Skeletal muscle tissue (tissue), 4 donors: ENCODE results near the gene ADCY9. TPM values are rescaled to one million over a fixed set of nuclear protein-coding genes. Genes with fewer than 3 reads are reported as not detected.
A peak's percentile ranks its signal among the peaks of the same experiment; 100 is the strongest.

ENCODE experiments used
- H3K27ac ChIP-seq: one replicate; pipeline ENCODE4 v1.7.0; 2013; ENCODE audit warnings: mild to moderate bottlenecking, low read depth, low read length, inconsistent platforms
- H3K27me3 ChIP-seq, 3 donors: one replicate each; pipeline ENCODE4 v1.7.0; 2013; ENCODE audit warnings: low read length in 3 of 3; ENCODE audit not compliant: control insufficient read depth in 3 of 3, insufficient read depth in 3 of 3
- H3K36me3 ChIP-seq, 3 donors: one replicate each; pipeline ENCODE4 v1.7.0; 2013; ENCODE audit warnings: low read length in 3 of 3; ENCODE audit not compliant: control insufficient read depth in 3 of 3, insufficient read depth in 3 of 3
- H3K4me1 ChIP-seq, 3 donors: one replicate each; pipeline ENCODE4 v1.7.0; 2013; ENCODE audit warnings: low read length in 3 of 3, mild to moderate bottlenecking in 3 of 3; ENCODE audit not compliant: control insufficient read depth in 3 of 3, insufficient read depth in 3 of 3
- H3K4me3 ChIP-seq, 3 donors: one replicate each; pipeline ENCODE4 v1.7.0; 2013; ENCODE audit warnings: low read length in 3 of 3
- H3K9ac ChIP-seq, 3 donors: one replicate each; pipeline ENCODE4 v1.7.0; 2013; ENCODE audit warnings: low read length in 3 of 3, mild to moderate bottlenecking in 3 of 3, moderate library complexity in 2 of 3, low read depth in 1 of 3
- H3K9me3 ChIP-seq, 3 donors: one replicate each; pipeline ENCODE4 v1.7.0; 2013; ENCODE audit warnings: low read length in 3 of 3; ENCODE audit not compliant: control insufficient read depth in 3 of 3
- total RNA-seq: library from RNA; depleted of rRNA; stranded (reverse); fragments of >200 nt; gene quantifications from one replicate; pipeline ENCODE4 v1.2.3, GENCODE V29; 2014
- donor health status: Osteomylitis.

The ADCY9 gene
- total RNA-seq, 1 donor from 2014 or later, result 8.9 TPM

DNA sequence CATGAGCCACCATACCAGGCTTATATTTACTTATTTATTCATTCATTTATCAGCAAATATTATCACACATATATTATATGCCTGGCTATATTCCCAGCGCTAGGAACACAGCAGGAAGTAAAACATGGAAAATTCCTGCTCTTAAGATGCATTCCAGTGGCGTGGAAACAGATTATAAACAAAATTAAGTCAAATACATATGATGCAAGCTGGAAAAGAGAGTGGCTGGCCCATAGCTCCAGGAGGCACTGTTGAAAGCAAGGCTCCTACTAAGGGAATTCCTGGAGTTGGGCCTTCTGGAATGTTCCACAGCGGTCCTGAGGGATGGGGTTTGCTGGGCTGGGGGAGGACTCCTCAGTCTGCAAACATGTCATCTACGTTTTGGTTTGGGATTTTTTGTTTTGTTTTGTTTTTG, 18.4 kb downstream of the ADCY9 start:
- H3K36me3 ChIP-seq, result no peaks in the 10 kb centered on the region
- H3K9ac ChIP-seq, result no peak overlapping the region
- H3K27me3 ChIP-seq, result no peaks in the 10 kb centered on the region
- peaks cover 38 to 49% (median 46%) of the 10 kb centered on the region in 3 donors for H3K4me1 ChIP-seq
- H3K9me3 ChIP-seq, result no peaks in the 10 kb centered on the region
- no peak overlapping the region for H3K27ac ChIP-seq
- no peak overlapping the region for H3K4me3 ChIP-seq

DNA sequence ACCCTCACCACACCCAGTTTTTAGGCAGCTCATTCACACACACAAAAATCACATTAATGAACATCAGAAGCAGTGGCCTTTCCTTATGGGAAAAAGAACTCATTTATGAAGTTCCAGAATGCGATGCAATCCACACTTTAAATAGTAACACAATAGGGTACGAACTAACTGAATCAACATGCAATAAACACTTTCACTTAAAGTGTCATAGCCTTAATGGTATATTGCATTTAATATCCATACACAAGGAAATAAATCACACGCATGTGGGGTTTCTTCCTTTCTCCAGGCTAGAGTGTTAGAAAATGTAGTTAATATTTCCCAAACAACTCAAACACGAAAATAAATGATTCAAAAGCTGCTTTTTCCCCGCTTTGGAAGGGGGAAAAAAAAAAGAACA, 19.7 kb downstream of the ADCY9 start:
- Histone ChIP-seq H3K36me3 (no peaks in the 10 kb centered on the region), H3K27ac (peak overlapping the region; percentile 89), H3K9me3 (no peaks in the 10 kb centered on the region), H3K9ac (peak overlapping the region in 2 of 3 donors; percentile 57 to 66), H3K4me3 (no peak overlapping the region), H3K27me3 (no peaks in the 10 kb centered on the region), H3K4me1 (peaks cover 44 to 52% (median 50%) of the 10 kb centered on the region in 3 donors)

DNA sequence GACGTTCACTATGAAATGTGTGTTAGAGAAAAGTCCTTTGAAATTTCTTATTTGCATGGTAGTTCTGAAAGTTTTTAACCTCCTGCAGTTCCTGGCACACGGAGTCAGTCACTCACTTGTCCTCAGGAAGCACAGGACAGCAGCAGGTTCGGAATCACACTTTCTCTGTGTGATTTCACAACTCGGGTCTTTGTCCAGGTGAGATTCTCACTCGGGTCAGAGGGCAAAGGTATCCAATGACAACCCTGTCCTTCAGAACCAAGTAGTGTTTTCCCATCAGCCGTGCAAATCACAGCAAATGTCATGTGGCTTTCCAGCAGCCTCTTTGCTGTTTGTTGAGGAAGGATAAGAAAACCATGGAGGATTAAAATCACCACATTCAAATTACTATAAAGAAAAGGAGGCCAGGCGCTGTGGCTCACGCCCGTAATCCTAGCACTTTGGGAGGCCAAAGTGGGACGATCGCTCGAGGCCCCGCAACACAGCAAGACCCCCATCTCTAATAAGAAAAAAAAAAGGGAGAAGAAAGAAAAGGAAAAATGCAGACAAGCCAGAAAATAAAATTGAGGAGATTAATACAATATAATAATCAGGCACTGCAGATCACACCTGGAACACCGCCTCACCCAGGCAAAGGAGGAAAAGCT, 22.0 kb downstream of the ADCY9 start:
- no peaks in the 10 kb centered on the region for H3K27me3 ChIP-seq
- H3K4me1 ChIP-seq, result peaks cover 60 to 68% (median 62%) of the 10 kb centered on the region in 3 donors
- peak overlapping the region; percentile 8 to 77 (median 25) for H3K9ac ChIP-seq
- H3K4me3 ChIP-seq, result peak overlapping the region; percentile 2 to 44 (median 15)
- peak overlapping the region; percentile 89 for H3K27ac ChIP-seq
- no peaks in the 10 kb centered on the region for H3K36me3 ChIP-seq
- H3K9me3 ChIP-seq, result no peaks in the 10 kb centered on the region

DNA sequence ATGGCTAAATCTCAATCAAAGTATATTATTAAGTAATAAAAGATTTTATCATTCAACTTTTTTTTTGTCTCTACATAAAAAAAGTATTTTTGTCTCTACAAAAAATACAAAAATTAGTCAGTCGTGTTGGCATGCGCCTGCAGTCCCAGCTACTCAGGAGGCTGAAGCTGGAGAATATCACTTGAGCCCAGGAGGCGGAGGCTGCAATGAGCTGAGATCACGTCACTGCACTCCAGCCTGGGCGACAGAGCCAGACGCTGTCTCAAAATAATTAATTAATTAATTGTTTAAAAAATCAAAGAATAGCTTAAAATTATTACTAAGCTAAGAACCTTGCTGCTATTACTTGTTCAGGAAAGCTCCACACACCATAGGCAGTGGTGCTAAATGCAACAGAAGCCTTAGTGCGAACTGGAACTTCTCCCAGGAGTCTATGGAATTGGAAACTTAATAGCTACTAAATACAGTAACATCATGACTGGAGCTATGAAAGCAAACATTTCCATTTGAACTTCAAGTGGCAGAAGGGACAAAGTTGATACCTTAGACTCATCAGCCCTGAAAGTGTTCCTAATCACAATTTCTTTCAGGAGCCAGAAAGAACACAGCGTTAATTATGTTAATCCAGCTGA, 22.6 kb downstream of the ADCY9 start:
- Histone ChIP-seq H3K9me3 (no peaks in the 10 kb centered on the region), H3K27me3 (no peaks in the 10 kb centered on the region), H3K36me3 (no peaks in the 10 kb centered on the region), H3K27ac (peak overlapping the region; percentile 89), H3K9ac (peak overlapping the region; percentile 8 to 77 (median 44)), H3K4me3 (peak overlapping the region in 2 of 3 donors; percentile 38 to 44), H3K4me1 (peaks cover 62 to 73% (median 64%) of the 10 kb centered on the region in 3 donors)

DNA sequence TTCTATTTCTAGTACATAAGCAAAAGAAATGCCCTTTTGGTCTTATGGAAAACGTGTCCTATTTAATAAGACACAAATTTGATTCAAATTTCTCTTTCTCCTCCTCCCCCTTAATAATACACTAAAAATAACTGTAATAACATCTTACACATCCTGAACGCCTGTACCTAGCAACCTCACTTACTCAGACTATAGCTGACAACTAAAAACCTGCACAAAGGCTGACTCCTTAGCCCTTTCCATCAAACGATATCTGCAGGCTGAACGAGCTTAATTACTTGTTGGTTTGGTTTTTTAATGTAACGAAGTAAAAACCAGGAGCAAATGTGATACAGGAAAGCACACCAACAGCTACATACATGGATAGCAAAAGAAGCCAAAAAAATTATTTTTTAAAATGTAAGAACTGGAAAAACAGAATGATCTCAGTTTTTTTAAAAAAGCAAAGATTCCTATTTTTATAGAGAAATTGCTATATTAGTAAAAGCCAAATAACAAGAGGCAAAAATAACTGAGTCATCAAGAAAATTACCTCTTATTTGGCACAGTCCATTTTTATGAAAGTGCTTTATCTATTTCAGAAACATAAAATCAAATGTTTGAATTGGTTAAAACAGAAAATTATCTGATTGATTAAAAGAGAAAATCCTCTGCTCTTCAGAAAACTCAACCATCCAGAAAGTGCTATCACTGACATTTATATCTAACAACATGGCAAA, 23.5 kb downstream of the ADCY9 start:
- H3K36me3 ChIP-seq, result no peaks in the 10 kb centered on the region
- H3K9me3 ChIP-seq, result no peaks in the 10 kb centered on the region
- peak overlapping the region; percentile 8 to 77 (median 44) for H3K9ac ChIP-seq
- H3K4me3 ChIP-seq, result peak overlapping the region in 2 of 3 donors; percentile 4 to 38
- H3K27ac ChIP-seq, result peak overlapping the region; percentile 89
- peaks cover 67 to 75% (median 69%) of the 10 kb centered on the region in 3 donors for H3K4me1 ChIP-seq
- no peaks in the 10 kb centered on the region for H3K27me3 ChIP-seq

DNA sequence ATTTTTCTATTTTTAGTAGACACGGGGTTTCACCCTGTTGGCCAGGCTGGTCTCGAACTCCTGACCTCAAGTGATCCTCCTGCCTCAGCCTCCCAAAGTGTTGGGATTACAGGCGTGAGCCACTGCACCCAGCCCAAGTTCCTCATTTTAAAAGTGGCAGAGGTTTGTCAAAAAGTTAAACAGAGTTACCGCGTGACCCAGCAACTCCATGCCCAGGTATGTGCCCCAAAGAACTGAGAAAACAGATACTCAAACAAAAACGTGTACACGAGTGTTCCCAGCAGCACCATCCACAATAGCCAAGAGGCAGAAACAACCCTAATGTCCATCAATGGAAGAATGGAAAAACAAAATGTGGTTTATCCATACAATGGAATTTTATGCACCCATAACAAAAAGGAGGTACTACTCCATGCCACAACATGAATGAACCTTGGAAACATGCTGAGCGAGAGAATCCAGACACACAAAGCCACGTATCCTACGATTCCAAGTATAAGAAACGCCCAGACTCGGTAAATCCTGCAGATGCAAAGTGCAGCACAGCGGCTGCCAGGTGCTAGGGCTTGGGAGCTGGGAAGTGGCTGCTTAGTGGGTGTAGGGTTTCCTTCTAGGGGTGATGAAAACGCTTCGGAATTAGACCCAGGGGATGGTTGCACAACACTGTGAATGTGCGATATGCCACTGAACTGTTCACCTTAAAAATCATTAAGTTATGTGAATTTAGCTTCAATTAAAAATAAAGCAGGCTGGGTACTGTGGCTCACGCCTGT, 24.8 kb downstream of the ADCY9 start:
- Histone ChIP-seq H3K9me3 (no peaks in the 10 kb centered on the region), H3K4me1 (peaks cover 65 to 78% (median 72%) of the 10 kb centered on the region in 3 donors), H3K36me3 (no peaks in the 10 kb centered on the region), H3K4me3 (peak overlapping the region in 2 of 3 donors; percentile 49 to 55), H3K27ac (peak overlapping the region; percentile 89), H3K9ac (peak overlapping the region in 1 of 3 donors; percentile 51), H3K27me3 (no peaks in the 10 kb centered on the region)

DNA sequence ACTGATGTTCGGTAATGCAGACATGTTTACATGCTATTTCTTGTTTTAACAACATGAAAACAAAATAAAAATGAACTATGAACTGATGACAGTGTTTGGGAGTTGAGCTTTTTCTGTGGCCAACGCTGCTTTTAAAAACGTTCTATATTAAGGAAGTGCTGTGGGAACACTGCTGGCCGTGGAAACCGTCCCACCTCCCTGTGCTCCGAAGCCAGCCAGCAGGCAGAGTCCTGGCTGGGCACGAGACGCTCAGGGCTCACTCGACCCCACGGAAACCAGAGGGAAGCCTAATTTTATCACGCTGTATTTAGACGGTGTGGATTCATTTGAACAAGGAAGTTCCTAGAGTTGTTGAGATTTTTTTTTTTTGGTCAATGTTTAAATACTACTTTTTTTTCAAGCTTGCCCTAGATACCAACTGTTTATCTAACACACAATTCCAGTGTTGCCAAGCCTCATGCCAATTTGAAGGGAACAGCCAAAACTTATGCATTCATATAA, 25.8 kb downstream of the ADCY9 start:
- peak overlapping the region; percentile 42 to 52 (median 52) for H3K4me3 ChIP-seq
- no peaks in the 10 kb centered on the region for H3K9me3 ChIP-seq
- peak overlapping the region; percentile 48 to 75 (median 70) for H3K9ac ChIP-seq
- no peaks in the 10 kb centered on the region for H3K27me3 ChIP-seq
- H3K36me3 ChIP-seq, result no peaks in the 10 kb centered on the region
- H3K27ac ChIP-seq, result peak overlapping the region; percentile 88
- H3K4me1 ChIP-seq, result peaks cover 59 to 76% (median 76%) of the 10 kb centered on the region in 3 donors

DNA sequence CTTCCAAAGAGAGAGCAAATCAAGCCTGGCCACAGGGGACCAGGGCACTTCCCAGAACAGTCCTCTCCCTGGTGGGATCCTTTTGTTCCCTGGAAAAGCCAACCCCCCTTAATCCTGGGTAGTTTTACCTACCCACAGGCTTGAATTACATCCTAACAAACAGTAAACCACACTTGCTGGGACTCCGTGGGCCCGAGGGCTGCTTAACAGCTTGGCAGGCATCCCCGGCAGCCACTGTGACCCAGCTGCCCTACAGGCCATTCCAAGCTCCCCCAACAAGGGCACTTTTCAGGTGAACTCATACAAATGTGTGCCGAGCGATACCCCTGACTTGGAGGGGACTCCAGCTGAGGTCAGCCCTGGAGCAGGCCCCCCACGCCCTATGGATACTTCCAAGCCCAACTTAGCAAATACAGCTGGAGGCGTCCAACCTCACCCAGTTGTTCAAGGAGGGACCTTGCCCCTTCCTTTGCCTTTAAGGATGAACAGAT, 26.4 kb downstream of the ADCY9 start:
- Histone ChIP-seq H3K9ac (peak overlapping the region; percentile 48 to 75 (median 70)), H3K27me3 (no peaks in the 10 kb centered on the region), H3K4me3 (peak overlapping the region; percentile 42 to 52 (median 52)), H3K36me3 (no peaks in the 10 kb centered on the region), H3K9me3 (no peaks in the 10 kb centered on the region), H3K27ac (peak overlapping the region; percentile 88), H3K4me1 (peaks cover 56 to 74% (median 72%) of the 10 kb centered on the region in 3 donors)

DNA sequence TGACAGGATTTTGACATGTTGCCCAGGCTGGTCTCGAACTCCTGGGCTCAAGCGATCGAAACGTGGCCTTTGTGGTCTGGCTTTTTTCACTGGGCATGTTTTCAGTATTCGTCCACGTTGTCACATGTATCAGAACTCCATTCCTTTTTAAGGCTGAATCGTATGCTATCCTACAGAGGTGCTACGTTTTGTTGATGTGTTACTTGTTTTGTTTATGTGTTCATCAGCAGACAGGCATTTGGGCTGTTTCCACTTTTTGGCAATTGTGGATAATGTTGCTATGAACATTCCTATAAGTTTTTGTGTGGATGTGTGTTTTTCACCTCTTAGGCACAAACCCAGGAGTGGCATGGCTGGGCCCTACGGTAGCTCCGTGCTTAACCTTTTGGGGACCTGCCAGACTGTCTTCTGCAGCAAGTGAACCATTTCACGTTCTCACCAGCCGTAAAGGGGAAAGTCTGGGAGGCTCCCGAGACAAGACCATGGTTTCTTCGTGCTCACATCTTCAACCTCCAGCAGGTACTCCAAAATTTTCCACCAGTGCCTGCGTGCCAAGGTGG, 26.9 kb downstream of the ADCY9 start:
- Histone ChIP-seq H3K9me3 (no peaks in the 10 kb centered on the region), H3K9ac (peak overlapping the region; percentile 48 to 75 (median 70)), H3K4me1 (peaks cover 58 to 71% (median 71%) of the 10 kb centered on the region in 3 donors), H3K36me3 (no peaks in the 10 kb centered on the region), H3K27ac (peak overlapping the region; percentile 88), H3K4me3 (peak overlapping the region in 1 of 3 donors; percentile 42), H3K27me3 (no peaks in the 10 kb centered on the region)
